Measurements from ENCODE around the gene FUT8. TPM values are rescaled to one million over a fixed set of nuclear protein-coding genes. Genes with fewer than 3 reads are reported as not detected.

Gene FUT8
- polyA plus RNA-seq, 1 experiment: 45.1 TPM

DNA sequence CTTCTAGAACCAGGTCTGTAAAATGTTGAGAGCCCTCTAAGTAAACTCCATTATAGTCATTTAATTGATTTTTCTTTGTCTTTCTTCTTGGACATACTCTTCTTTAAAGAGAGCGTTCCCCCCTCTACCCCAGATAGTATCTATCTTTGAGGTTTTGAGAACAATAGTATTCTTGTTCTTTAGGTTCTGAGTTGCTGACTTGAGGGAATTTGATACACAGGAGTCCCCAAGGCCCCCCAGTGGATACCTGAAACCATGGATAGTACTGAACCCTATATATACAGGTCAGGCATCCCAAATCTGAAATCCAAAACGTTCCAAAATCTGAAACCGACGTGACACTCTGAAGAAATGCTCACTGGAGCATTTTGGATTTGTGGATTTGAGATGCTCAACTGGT, 65.5 kb downstream of the FUT8 start:
- ChIA-PET POLR2A (no interaction called here), CTCF (interaction anchor here (0.6 kb wide), 1 partner anchor 31 kb away, joined by 3 read pairs; no protein-coding TSS in a partner anchor)
- no peak overlapping the region for H3K4me3 ChIP-seq (ENCODE audit: low read depth, low read length)
- TF ChIP-seq CTCF (IDR thresholded peaks at IDR 0.05; ENCODE audit: low read depth, low read length): no peak
- H3K27me3 ChIP-seq (ENCODE audit: control insufficient read depth, insufficient read depth, low read length): no peaks in the 10 kb centered on the region
- no peaks in the 10 kb centered on the region for H3K9me3 ChIP-seq (ENCODE audit: control insufficient read depth, insufficient read depth, low read length)
- H3K27ac ChIP-seq (ENCODE audit: low read depth, low read length): no peak overlapping the region
- DNase-seq (ENCODE audit: low read depth, low spot score): no peak

- DNase-seq (ENCODE audit: low read depth, low spot score): no peak
- POLR2A ChIA-PET: no interaction called here
- Histone ChIP-seq H3K27ac (ENCODE audit: low read depth, low read length) (no peak overlapping the region), H3K9me3 (ENCODE audit: control insufficient read depth, insufficient read depth, low read length) (no peaks in the 10 kb centered on the region), H3K4me3 (ENCODE audit: low read depth, low read length) (no peak overlapping the region), H3K27me3 (ENCODE audit: control insufficient read depth, insufficient read depth, low read length) (no peaks in the 10 kb centered on the region)
- TF ChIP-seq CTCF (IDR thresholded peaks at IDR 0.05; ENCODE audit: low read depth, low read length): no peak
- CTCF ChIA-PET: interaction anchor here (0.6 kb wide), 1 partner anchor 32 kb away, joined by 3 read pairs; no protein-coding TSS in a partner anchor
Measured at GRCh38 chr14:65478596-65478995, 66.1 kb downstream of the FUT8 start.

DNA sequence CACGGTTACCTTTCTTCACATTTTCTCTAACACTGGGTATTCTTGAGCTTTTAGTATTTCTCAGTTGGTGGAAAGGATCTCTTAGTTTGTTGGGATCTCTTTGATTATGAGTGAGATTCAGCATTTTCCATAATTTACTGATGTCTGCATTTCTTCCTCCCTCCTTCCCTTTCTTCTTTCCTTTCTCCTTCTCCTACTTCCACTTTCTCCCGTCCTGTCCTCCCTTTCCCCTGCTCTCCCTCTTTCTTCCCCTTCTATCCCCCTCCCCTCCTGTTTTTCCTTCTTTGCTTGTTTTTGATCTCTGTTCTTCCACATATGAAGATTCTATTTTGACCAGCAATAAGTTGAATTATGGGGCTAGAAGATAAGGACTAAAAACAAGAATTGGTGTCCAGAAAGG, 66.9 kb downstream of the FUT8 start:
- DNase-seq (ENCODE audit: low read depth, low spot score): no peak
- H3K4me3 ChIP-seq (ENCODE audit: low read depth, low read length): no peak overlapping the region
- H3K9me3 ChIP-seq (ENCODE audit: control insufficient read depth, insufficient read depth, low read length): no peaks in the 10 kb centered on the region
- no peak for TF ChIP-seq CTCF (IDR thresholded peaks at IDR 0.05; ENCODE audit: low read depth, low read length)
- H3K27ac ChIP-seq (ENCODE audit: low read depth, low read length): no peak overlapping the region
- CTCF ChIA-PET: no interaction called here
- POLR2A ChIA-PET: no interaction called here
- no peaks in the 10 kb centered on the region for H3K27me3 ChIP-seq (ENCODE audit: control insufficient read depth, insufficient read depth, low read length)

DNA sequence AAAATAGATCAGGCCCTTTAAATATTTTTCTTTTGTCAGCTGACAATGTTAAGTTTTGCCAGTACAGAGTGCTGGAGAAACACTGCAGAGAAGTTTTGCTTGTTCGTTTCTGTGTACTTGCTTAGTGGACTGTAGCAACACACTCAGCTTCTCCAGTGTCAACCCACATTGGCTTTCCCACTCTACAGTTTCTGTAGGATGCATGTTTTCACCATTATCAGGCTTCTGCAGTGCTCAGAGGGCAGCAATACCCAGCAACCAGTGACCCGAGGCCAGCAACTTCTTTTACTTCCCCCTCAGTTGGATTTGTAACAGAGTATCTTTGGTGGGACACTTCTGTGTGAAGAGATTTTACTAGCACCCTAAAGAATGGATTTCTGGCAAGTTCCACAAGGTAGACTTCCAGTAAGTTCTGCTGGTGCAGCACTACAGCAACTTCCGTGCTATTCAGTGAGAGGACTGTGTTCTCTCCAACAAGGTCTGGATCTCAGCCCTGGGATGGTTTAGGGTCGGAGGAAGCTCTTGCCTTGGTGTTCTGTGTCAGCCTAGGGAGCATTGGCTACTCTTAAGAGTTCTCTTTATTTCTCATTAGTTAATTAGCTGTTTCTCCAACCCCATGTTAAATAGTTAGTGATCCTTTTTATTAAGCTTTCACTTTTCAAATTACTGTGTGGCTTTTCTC, 70.4 kb downstream of the FUT8 start:
- no peak overlapping the region for H3K27ac ChIP-seq (ENCODE audit: low read depth, low read length)
- no peaks in the 10 kb centered on the region for H3K9me3 ChIP-seq (ENCODE audit: control insufficient read depth, insufficient read depth, low read length)
- H3K4me3 ChIP-seq (ENCODE audit: low read depth, low read length): no peak overlapping the region
- ChIA-PET POLR2A (no interaction called here), CTCF (no interaction called here)
- TF ChIP-seq CTCF (IDR thresholded peaks at IDR 0.05; ENCODE audit: low read depth, low read length): no peak
- no peaks in the 10 kb centered on the region for H3K27me3 ChIP-seq (ENCODE audit: control insufficient read depth, insufficient read depth, low read length)
- DNase-seq (ENCODE audit: low read depth, low spot score): no peak

GRCh38 chr14:65483647-65484046, 71.1 kb downstream of the FUT8 start:
- no peak overlapping the region for H3K27ac ChIP-seq (ENCODE audit: low read depth, low read length)

More at GRCh38 chr14:65483647-65484046, 71.1 kb downstream of the FUT8 start:
- POLR2A ChIA-PET: no interaction called here
- no peak for DNase-seq (ENCODE audit: low read depth, low spot score)
- CTCF ChIA-PET: no interaction called here
- TF ChIP-seq CTCF (IDR thresholded peaks at IDR 0.05; ENCODE audit: low read depth, low read length): no peak
- H3K9me3 ChIP-seq (ENCODE audit: control insufficient read depth, insufficient read depth, low read length): no peaks in the 10 kb centered on the region
- no peaks in the 10 kb centered on the region for H3K27me3 ChIP-seq (ENCODE audit: control insufficient read depth, insufficient read depth, low read length)
- no peak overlapping the region for H3K4me3 ChIP-seq (ENCODE audit: low read depth, low read length)
